Measurements from ENCODE around the gene SFT2D2. TPM values are rescaled to one million over a fixed set of nuclear protein-coding genes. Genes with fewer than 3 reads are reported as not detected.

The SFT2D2 gene
- total and polyA plus RNA-seq, 12 donors, result 3.5 to 69.9 (median 34.9) TPM

- TF ChIP-seq POLR2A (IDR thresholded peaks at IDR 0.05), result no peak
- intact Hi-C loops (cut with DNase I), result no loop called here
- Histone ChIP-seq H3K36me3 (replicated peaks in 1 of 2) (no peaks in the 10 kb centered on the region), H3K4me3 (no peak overlapping the region), H3K27ac (peak overlapping the region in 1 of 5 donors; percentile 32), H3K27me3 (no peaks in the 10 kb centered on the region), H3K4me1 (replicated peaks in 1 of 2) (peaks cover 0 to 8% of the 10 kb centered on the region in 2 donors), H3K9me3 (replicated peaks in 1 of 3) (peaks cover 0 to 3% (median 0%) of the 10 kb centered on the region in 3 donors)
- WGBS, 4 donors, result 58 to 80% (median 66%) methylated on average over 2 of the region's 2 CpGs
- DNase-seq, result no peak
Measured at GRCh38 chr1:168261390-168261789, 35.6 kb downstream of the SFT2D2 start.

- Histone ChIP-seq H3K36me3 (replicated peaks in 1 of 2) (no peaks in the 10 kb centered on the region), H3K4me3 (no peak overlapping the region), H3K27me3 (no peaks in the 10 kb centered on the region), H3K27ac (no peak overlapping the region), H3K4me1 (replicated peaks in 1 of 2) (peaks cover 0 to 8% of the 10 kb centered on the region in 2 donors), H3K9me3 (replicated peaks in 1 of 3) (no peaks in the 10 kb centered on the region)
- 87 to 93% (median 91%) methylated on average over 4 of the region's 4 CpGs for WGBS, 4 donors
- no peak for DNase-seq
- intact Hi-C loops (cut with DNase I), result no loop called here
- TF ChIP-seq CTCF (IDR thresholded peaks at IDR 0.05) (no peak), POLR2A (IDR thresholded peaks at IDR 0.05) (no peak)
Measured at GRCh38 chr1:168263130-168263529, 37.3 kb downstream of the SFT2D2 start.

- intact Hi-C loops (cut with DNase I), result no loop called here
- Histone ChIP-seq H3K4me3 (no peak overlapping the region), H3K4me1 (replicated peaks in 1 of 2) (peaks cover 0 to 8% of the 10 kb centered on the region in 2 donors), H3K36me3 (replicated peaks in 1 of 2) (no peaks in the 10 kb centered on the region), H3K9me3 (replicated peaks in 1 of 3) (no peaks in the 10 kb centered on the region), H3K27ac (no peak overlapping the region), H3K27me3 (no peaks in the 10 kb centered on the region)
- DNase-seq, result no peak
- TF ChIP-seq CTCF (IDR thresholded peaks at IDR 0.05) (no peak), POLR2A (IDR thresholded peaks at IDR 0.05) (no peak)
- WGBS, 4 donors, result 91 to 98% (median 98%) methylated on average over 6 to 7 of the region's 7 CpGs
Measured at GRCh38 chr1:168264296-168264695, 38.5 kb downstream of the SFT2D2 start.

- TF ChIP-seq CTCF (IDR thresholded peaks at IDR 0.05), result no peak
- TF ChIP-seq POLR2A (IDR thresholded peaks at IDR 0.05), result no peak
- H3K4me1 ChIP-seq (replicated peaks in 1 of 2), result peaks cover 0 to 8% of the 10 kb centered on the region in 2 donors
- H3K36me3 ChIP-seq (replicated peaks in 1 of 2), result no peaks in the 10 kb centered on the region
- H3K4me3 ChIP-seq, result no peak overlapping the region
- H3K27ac ChIP-seq, result no peak overlapping the region
- no peaks in the 10 kb centered on the region for H3K9me3 ChIP-seq (replicated peaks in 1 of 3)
- no peak for DNase-seq
- intact Hi-C loops (cut with DNase I), result no loop called here
- no peaks in the 10 kb centered on the region for H3K27me3 ChIP-seq
- WGBS, 4 donors, result 89 to 100% (median 91%) methylated on average over 1 of the region's 1 CpG; no CpG with 5 or more reads in 1 of the 4 donors
Measured at GRCh38 chr1:168265596-168265995, 39.8 kb downstream of the SFT2D2 start.

- Histone ChIP-seq H3K36me3 (replicated peaks in 1 of 2) (no peaks in the 10 kb centered on the region), H3K9me3 (replicated peaks in 1 of 3) (no peaks in the 10 kb centered on the region), H3K4me3 (no peak overlapping the region), H3K27me3 (no peaks in the 10 kb centered on the region), H3K4me1 (replicated peaks in 1 of 2) (peaks cover 0 to 4% of the 10 kb centered on the region in 2 donors), H3K27ac (no peak overlapping the region)
- DNase-seq, result peak in 1 of 7 donors; percentile 14
- intact Hi-C loops (cut with DNase I), result no loop called here
- TF ChIP-seq POLR2A (IDR thresholded peaks at IDR 0.05) (no peak), CTCF (IDR thresholded peaks at IDR 0.05) (no peak)
- WGBS, 4 donors, result 55 to 72% (median 65%) methylated on average over 6 of the region's 6 CpGs
Measured at GRCh38 chr1:168266644-168267186, 40.9 kb downstream of the SFT2D2 start.
